GM23248 (cell line): ENCODE measurements around the gene SLC25A21.

Experiments used
- EZH2 ChIP-seq: fragments of 200-600 bp; sonication (generic); IDR thresholded peaks from 2 replicates; pipeline ENCODE4 v1.6.1; 2018; ENCODE audit warnings: antibody characterized with exemption, mild to moderate bottlenecking; ENCODE audit not compliant: insufficient read depth, poor library complexity, severe bottlenecking
- EZH2phosphoT487 ChIP-seq: fragments of 200-600 bp; sonication (generic); IDR thresholded peaks from 2 replicates; pipeline ENCODE4 v1.6.1; 2018; ENCODE audit warnings: antibody characterized with exemption, moderate library complexity, mild to moderate bottlenecking, low read depth; ENCODE audit not compliant: insufficient read depth

- no peak for TF ChIP-seq EZH2phosphoT487
- no peak for TF ChIP-seq EZH2
Observed at GRCh38 chr14:36647417-36647823, 525.0 kb downstream of the SLC25A21 start.
